GM23338 (cell line): Measurements from ENCODE around the gene ZC3H13. TPM values are rescaled to one million over a fixed set of nuclear protein-coding genes. Genes with fewer than 3 reads are reported as not detected.

Source experiments
- ATAC-seq: fragments of 200-7000 bp; cut with Tn5 transposase; 3 replicates; pipeline ENCODE4 v1.9.1; 2020
- DNase-seq: peaks from one replicate; pipeline ENCODE4 v3.0.0-alpha.2; 2015; ENCODE audit warnings: low spot score
- H2AFZ ChIP-seq: fragments of 200-600 bp; sonication (generic); 2 replicates; pipeline ENCODE4 v1.8.0; 2016; ENCODE audit warnings: antibody characterized with exemption, mild to moderate bottlenecking, moderate library complexity
- H3F3A ChIP-seq: fragments of 200-600 bp; sonication (generic); replicated peaks from 2 replicates; pipeline ENCODE4 v1.8.0; 2017; ENCODE audit warnings: antibody characterized with exemption, mixed run types, low read depth
- H3K27ac ChIP-seq: fragments of 200-600 bp; sonication (generic); 2 replicates; pipeline ENCODE4 v1.6.1; 2016; ENCODE audit warnings: low read depth
- H3K27me3 ChIP-seq: fragments of 200-600 bp; sonication (generic); 2 replicates; pipeline ENCODE4 v1.8.0; 2016; ENCODE audit warnings: mild to moderate bottlenecking, mixed run types, moderate library complexity; ENCODE audit not compliant: insufficient read depth
- H3K36me3 ChIP-seq: fragments of 200-600 bp; sonication (generic); 2 replicates; pipeline ENCODE4 v1.8.0; 2016; ENCODE audit warnings: mild to moderate bottlenecking; ENCODE audit not compliant: insufficient read depth
- H3K4me1 ChIP-seq: fragments of 200-600 bp; sonication (generic); 2 replicates; pipeline ENCODE4 v1.8.0; 2016; ENCODE audit warnings: mild to moderate bottlenecking, moderate library complexity; ENCODE audit not compliant: insufficient read depth
- H3K4me2 ChIP-seq: fragments of 200-600 bp; sonication (generic); 2 replicates; pipeline ENCODE4 v1.7.1; 2017; ENCODE audit warnings: mixed run types
- H3K4me3 ChIP-seq: fragments of 200-600 bp; sonication (generic); 2 replicates; pipeline ENCODE4 v1.6.1; 2016; ENCODE audit warnings: mixed run types
- H3K79me2 ChIP-seq: fragments of 200-600 bp; sonication (generic); replicated peaks from 2 replicates; pipeline ENCODE4 v1.8.0; 2017; ENCODE audit warnings: mild to moderate bottlenecking; ENCODE audit not compliant: insufficient read depth
- H3K9me2 ChIP-seq: fragments of 200-600 bp; sonication (generic); 2 replicates; pipeline ENCODE4 v1.8.0; 2017; ENCODE audit not compliant: insufficient read depth
- H4K20me1 ChIP-seq: fragments of 200-600 bp; sonication (generic); replicated peaks from 2 replicates; pipeline ENCODE4 v1.8.0; 2017; ENCODE audit warnings: mild to moderate bottlenecking; ENCODE audit not compliant: insufficient read depth
- H3K27ac Mint-ChIP-seq: 2 replicates; pipeline ENCODE4 v1.8.0; 2020; ENCODE audit warnings: inconsistent platforms, mild to moderate bottlenecking, moderate library complexity, mixed read lengths
- H3K27me3 Mint-ChIP-seq: 3 replicates; pipeline ENCODE4 v1.8.0; 2022; ENCODE audit warnings: low read depth, mild to moderate bottlenecking, moderate library complexity, mixed read lengths, inconsistent platforms; ENCODE audit not compliant: insufficient read depth, poor library complexity
- H3K36me3 Mint-ChIP-seq: 3 replicates; pipeline ENCODE4 v1.8.0; 2021; ENCODE audit warnings: low read depth, mild to moderate bottlenecking, inconsistent platforms, moderate library complexity, mixed read lengths
- H3K4me1 Mint-ChIP-seq: 3 replicates; pipeline ENCODE4 v1.8.0; 2020; ENCODE audit warnings: mild to moderate bottlenecking, inconsistent platforms, mixed read lengths
- H3K4me3 Mint-ChIP-seq: 3 replicates; pipeline ENCODE4 v1.8.0; 2021; ENCODE audit warnings: moderate library complexity, mild to moderate bottlenecking, inconsistent platforms, mixed read lengths
- H3K9me3 Mint-ChIP-seq: 3 replicates; pipeline ENCODE4 v1.8.0; 2020; ENCODE audit warnings: moderate library complexity, mild to moderate bottlenecking, inconsistent platforms, mixed read lengths
- EZH2 ChIP-seq: fragments of 200-600 bp; sonication (generic); IDR thresholded peaks from one replicate; pipeline ENCODE4 v1.8.0; 2017; ENCODE audit warnings: antibody characterized with exemption, mild to moderate bottlenecking, low read depth; ENCODE audit not compliant: unreplicated experiment
- ZNF114 ChIP-seq: fragments of 250-450 bp; sonication (Bioruptor Pico); IDR thresholded peaks from 2 replicates; pipeline ENCODE4 v1.5.0; 2020; ENCODE audit warnings: mild to moderate bottlenecking, moderate library complexity
- ZNF462 ChIP-seq: fragments of 250-450 bp; sonication (Bioruptor Pico); IDR thresholded peaks from 2 replicates; pipeline ENCODE4 v1.5.0; 2020; ENCODE audit warnings: mild to moderate bottlenecking, moderate library complexity
- polyA plus RNA-seq: library from polyadenylated mRNA; unstranded; fragments of >200 nt; fragmentation: Nextera tagmentation; extraction: Ambion mirVana; gene quantifications from 2 replicates; pipeline ENCODE4 v1.2.1, GENCODE V29; 2016
- total RNA-seq: library from RNA; depleted of rRNA; stranded (reverse); fragments of >200 nt; shearing (Covaris generic); gene quantifications from 2 replicates; pipeline ENCODE4 v1.2.3, GENCODE V29; 2014
- TF ChIP-seq, protein P1 (sequence below): IDR thresholded peaks from one replicate; pipeline ENCODE4 v1.6.1; 2018; ENCODE audit warnings: antibody characterized with exemption; ENCODE audit not compliant: unreplicated experiment

The ZC3H13 gene
- total and polyA plus RNA-seq, 2 experiments from 2014 or later: 39.6 to 125 TPM

DNA sequence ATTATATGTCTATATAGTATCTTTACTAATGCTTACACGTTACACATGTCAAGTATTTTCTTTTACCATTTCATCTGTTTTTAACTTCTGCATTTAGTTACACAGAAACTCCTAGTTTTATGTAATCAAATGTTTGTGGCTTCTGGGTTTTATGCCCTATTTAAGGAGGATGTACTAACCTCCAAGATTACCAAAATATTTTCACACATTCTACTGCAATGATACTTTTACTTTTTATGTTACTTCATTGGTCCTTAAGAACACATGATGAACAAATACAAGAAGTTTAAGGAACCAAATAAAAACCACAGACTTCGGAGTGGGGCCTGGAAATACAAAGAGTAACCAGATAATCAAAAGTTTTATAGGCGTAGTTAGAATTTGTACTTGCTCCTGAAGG is 37.2 kb downstream of the ZC3H13 start:
- Mint-ChIP-seq H3K27me3 (no peaks in the 10 kb centered on the region), H3K4me3 (no peak overlapping the region), H3K4me1 (no peaks in the 10 kb centered on the region), H3K27ac (no peak overlapping the region), H3K36me3 (peaks cover 13% of the 10 kb centered on the region; the same call in 2 of the 3 replicates), H3K9me3 (no peaks in the 10 kb centered on the region)
- Histone ChIP-seq H3K9me2 (no peaks in the 10 kb centered on the region), H3K27ac (no peak overlapping the region), H3F3A (no peaks in the 10 kb centered on the region), H3K4me2 (no peak overlapping the region), H3K4me1 (no peaks in the 10 kb centered on the region), H3K36me3 (peaks cover 11% of the 10 kb centered on the region; the same call in 1 of the 2 replicates), H2AFZ (no peak overlapping the region), H3K27me3 (no peaks in the 10 kb centered on the region), H4K20me1 (peaks cover 5% of the 10 kb centered on the region; the same call in 1 of the 2 replicates), H3K79me2 (no peaks in the 10 kb centered on the region), H3K4me3 (no peak overlapping the region)
- ATAC-seq (no peak), DNase-seq (no peak)
- TF ChIP-seq ZNF462 (CRISPR knock-in tag) (no peak), EZH2 (no peak), ZNF114 (CRISPR knock-in tag) (no peak)
- TF ChIP-seq, protein P1, sequence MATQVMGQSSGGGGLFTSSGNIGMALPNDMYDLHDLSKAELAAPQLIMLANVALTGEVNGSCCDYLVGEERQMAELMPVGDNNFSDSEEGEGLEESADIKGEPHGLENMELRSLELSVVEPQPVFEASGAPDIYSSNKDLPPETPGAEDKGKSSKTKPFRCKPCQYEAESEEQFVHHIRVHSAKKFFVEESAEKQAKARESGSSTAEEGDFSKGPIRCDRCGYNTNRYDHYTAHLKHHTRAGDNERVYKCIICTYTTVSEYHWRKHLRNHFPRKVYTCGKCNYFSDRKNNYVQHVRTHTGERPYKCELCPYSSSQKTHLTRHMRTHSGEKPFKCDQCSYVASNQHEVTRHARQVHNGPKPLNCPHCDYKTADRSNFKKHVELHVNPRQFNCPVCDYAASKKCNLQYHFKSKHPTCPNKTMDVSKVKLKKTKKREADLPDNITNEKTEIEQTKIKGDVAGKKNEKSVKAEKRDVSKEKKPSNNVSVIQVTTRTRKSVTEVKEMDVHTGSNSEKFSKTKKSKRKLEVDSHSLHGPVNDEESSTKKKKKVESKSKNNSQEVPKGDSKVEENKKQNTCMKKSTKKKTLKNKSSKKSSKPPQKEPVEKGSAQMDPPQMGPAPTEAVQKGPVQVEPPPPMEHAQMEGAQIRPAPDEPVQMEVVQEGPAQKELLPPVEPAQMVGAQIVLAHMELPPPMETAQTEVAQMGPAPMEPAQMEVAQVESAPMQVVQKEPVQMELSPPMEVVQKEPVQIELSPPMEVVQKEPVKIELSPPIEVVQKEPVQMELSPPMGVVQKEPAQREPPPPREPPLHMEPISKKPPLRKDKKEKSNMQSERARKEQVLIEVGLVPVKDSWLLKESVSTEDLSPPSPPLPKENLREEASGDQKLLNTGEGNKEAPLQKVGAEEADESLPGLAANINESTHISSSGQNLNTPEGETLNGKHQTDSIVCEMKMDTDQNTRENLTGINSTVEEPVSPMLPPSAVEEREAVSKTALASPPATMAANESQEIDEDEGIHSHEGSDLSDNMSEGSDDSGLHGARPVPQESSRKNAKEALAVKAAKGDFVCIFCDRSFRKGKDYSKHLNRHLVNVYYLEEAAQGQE: no peak
